LoVo (cell line): ENCODE results near the gene PRSS23.
"Not testable (repeated sequence)": the region's sequence is repeated elsewhere in the genome, so short reads cannot be mapped to it uniquely, and the experiment has no call there.

ENCODE experiments used
- DNase-seq: peaks from one replicate; pipeline ENCODE4 v3.0.0-alpha.2; 2016; ENCODE audit warnings: low spot score

The PRSS23 gene

GRCh38 chr11:86800076-86800959, at the start of gene PRSS23:
PRSS23 (plus strand) TSS chr11:86800542; CDS start chr11:86807644, 7,102 bp downstream.
- peak; percentile 74 for DNase-seq

GRCh38 chr11:86753459-86753858, 46.9 kb upstream of the PRSS23 start:
- DNase-seq: no peak

GRCh38 chr11:86755146-86755545, 45.2 kb upstream of the PRSS23 start:
- no peak for DNase-seq

- no peak for DNase-seq
These were observed 42.2 kb upstream of the PRSS23 start for GRCh38 chr11:86758171-86758570.

GRCh38 chr11:86760577-86760976, 39.8 kb upstream of the PRSS23 start:
- DNase-seq: no peak

GRCh38 chr11:86761978-86762377, 38.4 kb upstream of the PRSS23 start:
- DNase-seq: no peak

- no peak for DNase-seq
These were observed 35.1 kb upstream of the PRSS23 start for GRCh38 chr11:86765203-86765602.

- DNase-seq: no peak
These were observed 34.5 kb upstream of the PRSS23 start for GRCh38 chr11:86765878-86766277.

GRCh38 chr11:86769219-86769618, 31.1 kb upstream of the PRSS23 start:
- no peak for DNase-seq

GRCh38 chr11:86770473-86771027, 29.8 kb upstream of the PRSS23 start:
- not testable (repeated sequence) for DNase-seq

GRCh38 chr11:86772999-86773398, 27.3 kb upstream of the PRSS23 start:
- DNase-seq: no peak

GRCh38 chr11:86773513-86774252, 26.7 kb upstream of the PRSS23 start:
- DNase-seq: no peak

GRCh38 chr11:86774417-86774816, 25.9 kb upstream of the PRSS23 start:
- no peak for DNase-seq

- no peak for DNase-seq
These were observed 25.0 kb upstream of the PRSS23 start for GRCh38 chr11:86775361-86775760.

GRCh38 chr11:86781546-86781945, 18.8 kb upstream of the PRSS23 start:
- no peak for DNase-seq

GRCh38 chr11:86782742-86783141, 17.6 kb upstream of the PRSS23 start:
- DNase-seq: no peak

GRCh38 chr11:86783661-86784060, 16.7 kb upstream of the PRSS23 start:
- DNase-seq: no peak

- peak; percentile 50 for DNase-seq
These were observed 16.1 kb upstream of the PRSS23 start for GRCh38 chr11:86784241-86784681.

- no peak for DNase-seq
These were observed 14.8 kb upstream of the PRSS23 start for GRCh38 chr11:86785576-86785975.

- no peak for DNase-seq
These were observed 13.3 kb upstream of the PRSS23 start for GRCh38 chr11:86787018-86787536.

GRCh38 chr11:86787656-86788055, 12.7 kb upstream of the PRSS23 start:
- no peak for DNase-seq

- DNase-seq: no peak
These were observed 10.1 kb upstream of the PRSS23 start for GRCh38 chr11:86790195-86790725.
